HL-60/S4 treated with retinoic acid at 250 ng/mL for 4 days and 3 days (cell line): ENCODE data around the gene HSF2BP.
"Not testable (repeated sequence)": the region's sequence is repeated elsewhere in the genome, so short reads cannot be mapped to it uniquely, and the experiment has no call there.

ENCODE experiments used
- in situ Hi-C: fragments of 300-500 bp; cut with MboI; formaldehyde crosslinking; loops from 2 replicates; pipeline ENCODE4 v1.7.0; 2022; ENCODE audit warnings: low sequenced_read_pairs

The HSF2BP gene

DNA sequence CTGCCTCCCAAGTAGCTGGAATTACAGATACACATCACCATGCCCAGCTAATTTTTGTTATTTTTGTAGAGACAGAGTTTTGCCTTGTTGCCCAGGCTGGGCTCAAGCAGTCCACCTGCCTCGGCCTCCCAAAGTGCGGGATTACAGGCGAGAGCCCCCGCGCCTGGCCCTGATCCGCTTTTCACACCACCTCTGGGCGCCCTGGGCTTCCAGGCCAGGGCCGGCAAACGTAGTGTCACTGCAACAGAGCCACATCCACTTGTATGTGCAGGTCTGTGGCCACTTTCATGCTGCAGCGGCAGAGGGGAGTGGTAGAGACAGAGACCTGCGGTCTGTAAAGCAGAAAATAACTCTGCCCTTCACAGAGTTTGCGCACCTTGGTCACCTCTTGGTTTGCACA lies 29.6 kb upstream of the HSF2BP start:
- in situ Hi-C loops: no loop called here

DNA sequence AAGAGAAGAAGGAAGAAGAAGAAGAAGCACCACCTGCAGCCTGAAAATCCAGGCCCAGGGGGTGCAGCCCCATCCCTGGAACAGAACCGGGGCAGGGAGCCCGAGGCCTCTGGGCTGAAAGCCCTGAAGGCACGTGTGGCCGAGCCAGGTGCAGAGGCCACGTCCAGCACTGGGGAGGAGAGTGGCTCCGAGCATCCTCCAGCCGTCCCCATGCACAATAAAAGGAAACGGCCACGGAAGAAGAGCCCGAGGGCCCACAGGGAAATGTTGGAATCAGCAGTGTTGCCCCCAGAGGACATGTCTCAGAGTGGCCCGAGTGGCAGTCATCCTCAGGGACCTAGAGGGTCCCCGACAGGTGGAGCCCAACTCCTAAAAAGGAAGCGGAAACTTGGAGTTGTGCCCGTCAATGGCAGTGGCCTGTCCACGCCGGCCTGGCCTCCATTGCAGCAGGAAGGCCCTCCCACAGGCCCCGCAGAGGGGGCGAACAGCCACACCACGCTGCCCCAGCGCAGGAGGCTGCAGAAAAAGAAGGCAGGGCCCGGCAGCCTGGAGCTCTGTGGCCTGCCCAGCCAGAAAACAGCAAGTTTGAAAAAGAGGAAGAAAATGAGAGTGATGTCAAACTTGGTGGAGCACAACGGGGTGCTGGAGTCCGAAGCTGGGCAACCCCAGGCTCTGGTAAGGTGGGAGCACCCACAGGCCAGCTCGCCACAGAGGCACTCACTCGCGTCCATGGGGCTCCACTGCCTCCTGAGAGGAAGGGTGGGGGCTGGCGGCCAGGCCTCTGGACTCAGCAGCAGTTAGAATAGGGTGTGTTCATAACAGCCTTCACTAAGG lies 28.5 kb upstream of the HSF2BP start:
- in situ Hi-C loops: no loop called here

DNA sequence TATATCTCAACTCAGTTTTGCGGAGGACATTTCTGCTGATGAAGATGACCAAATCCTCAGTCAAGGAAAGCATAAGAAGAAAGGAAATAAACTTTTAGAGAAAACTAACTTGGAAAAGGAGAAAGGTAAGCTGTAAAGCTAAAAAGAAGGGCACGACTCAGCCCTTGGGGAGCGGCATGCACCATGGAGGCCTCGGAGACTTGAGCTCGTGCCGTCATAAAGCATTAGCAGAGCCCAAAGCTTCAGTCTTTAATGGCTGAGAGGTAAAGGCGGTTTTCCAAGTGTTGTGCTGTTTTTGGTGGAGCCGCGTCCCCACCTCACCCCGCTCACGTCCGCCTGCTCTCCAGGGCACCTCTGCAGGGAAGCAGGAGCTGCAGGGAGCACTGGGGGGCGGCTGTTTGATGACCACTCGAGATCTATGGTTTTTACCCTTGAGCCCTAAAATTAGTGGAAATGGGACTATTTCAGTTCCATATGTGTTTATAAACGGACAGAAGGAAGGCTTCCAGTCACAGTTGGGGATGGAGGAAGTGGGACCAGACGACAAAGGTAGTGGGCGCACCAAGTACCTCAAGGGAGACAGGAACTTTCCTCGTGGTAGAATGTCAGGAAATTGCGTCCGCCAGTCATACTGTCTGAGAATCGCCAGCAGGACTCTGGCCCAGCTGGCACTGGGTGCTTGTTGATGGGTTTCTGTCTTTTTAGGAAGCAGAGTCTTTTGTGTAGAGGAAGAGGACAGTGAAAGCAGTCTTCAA lies 27.7 kb upstream of the HSF2BP start:
- in situ Hi-C loops: no loop called here

DNA sequence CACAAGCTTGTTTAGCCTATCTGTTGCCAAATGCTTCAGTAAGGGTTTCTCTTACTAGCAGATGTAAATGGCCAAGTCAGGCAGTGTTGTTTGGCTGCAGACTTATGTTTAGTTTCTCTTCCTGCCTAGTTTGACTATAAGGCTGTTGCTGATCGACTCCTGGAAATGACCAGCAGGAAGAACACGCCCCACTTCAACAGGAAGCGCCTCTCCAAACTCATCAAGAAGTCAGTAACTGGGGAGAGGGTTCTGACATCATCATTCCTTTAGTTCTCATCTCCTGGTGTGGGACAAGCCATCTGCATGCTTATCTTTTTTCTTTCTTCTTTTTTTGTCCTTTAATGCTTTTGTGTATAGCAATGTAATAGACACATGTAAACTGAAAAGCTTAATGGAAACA lies 25.1 kb upstream of the HSF2BP start:
- in situ Hi-C loops: no loop called here

DNA sequence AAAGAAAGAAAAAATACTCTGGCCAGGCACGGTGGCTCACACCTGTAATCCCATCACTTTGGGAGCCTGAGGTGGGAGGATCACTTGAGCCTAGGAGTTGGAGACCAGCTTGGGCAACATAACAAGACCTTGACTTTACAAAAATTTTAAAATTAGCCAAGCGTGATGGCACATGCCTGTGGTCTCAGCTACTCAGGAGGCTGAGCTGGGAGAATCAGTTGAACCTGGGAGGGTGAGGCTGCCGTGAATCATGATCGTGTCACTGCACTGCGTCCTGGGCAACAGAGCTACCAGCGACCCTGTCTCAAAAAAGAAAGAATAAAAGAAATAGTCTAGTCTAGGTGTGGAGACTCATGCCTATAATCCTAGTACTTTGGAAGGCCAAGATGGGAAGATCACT lies 22.4 kb upstream of the HSF2BP start:
- in situ Hi-C loops: no loop called here

DNA sequence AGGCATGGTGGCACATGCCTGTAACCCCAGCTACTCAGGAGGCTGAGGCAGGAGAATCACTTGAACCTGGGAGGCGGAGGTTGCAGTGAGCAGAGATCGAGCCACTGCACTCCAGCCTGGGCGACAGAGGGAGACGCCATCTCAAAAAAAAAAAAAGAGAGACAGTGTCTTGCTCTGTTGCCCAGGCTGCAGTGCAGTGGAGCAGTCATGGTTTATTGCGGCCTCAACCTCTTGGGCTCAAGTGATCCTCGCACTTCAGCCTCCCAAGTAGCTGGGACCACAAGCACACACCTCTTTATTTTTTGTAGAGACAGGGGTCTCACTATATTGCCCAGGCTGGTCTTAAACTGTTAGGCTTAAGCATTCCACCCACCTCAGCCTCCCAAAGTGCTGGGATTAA lies 21.1 kb upstream of the HSF2BP start:
- in situ Hi-C loops: not testable (repeated sequence)

DNA sequence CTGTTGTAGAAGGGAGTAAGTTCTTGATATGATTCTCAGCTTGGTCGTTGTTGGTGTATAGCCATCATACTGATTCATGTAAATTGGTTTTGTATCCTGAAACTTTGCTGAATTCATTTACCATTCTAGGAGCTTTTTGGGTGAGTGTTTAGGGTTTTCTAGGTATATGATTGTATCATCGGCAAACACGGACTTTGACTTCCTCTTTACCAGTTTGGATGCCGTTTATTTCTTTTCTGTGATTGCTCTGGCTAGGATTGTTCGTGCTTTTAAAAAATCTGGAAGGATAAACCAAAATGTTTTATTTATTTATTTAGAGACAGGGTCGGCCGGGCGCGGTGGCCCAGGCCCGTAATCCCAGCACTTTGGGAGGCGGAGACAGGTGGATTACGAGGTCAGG lies 20.7 kb upstream of the HSF2BP start:
- in situ Hi-C loops: no loop called here

DNA sequence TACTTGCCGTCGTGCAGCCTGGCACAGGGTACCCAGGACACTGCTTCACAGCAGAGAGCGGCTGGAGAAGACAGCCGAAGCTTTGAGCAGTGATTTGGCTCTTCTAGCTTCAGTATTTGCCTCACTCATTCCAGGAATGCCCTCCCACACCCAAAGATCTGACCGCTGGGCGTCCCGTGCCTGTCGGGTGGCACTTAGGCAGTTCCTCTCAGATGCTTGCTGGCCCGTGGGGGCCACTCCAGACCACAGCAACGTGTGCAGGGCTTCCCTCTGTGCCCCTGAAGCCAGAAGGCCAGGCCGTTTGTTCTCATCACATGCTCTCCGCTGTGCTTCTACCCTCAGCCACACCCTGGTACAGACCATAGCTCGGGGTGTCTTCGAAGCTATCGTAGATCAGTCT lies 17.1 kb upstream of the HSF2BP start:
- in situ Hi-C loops: no loop called here

DNA sequence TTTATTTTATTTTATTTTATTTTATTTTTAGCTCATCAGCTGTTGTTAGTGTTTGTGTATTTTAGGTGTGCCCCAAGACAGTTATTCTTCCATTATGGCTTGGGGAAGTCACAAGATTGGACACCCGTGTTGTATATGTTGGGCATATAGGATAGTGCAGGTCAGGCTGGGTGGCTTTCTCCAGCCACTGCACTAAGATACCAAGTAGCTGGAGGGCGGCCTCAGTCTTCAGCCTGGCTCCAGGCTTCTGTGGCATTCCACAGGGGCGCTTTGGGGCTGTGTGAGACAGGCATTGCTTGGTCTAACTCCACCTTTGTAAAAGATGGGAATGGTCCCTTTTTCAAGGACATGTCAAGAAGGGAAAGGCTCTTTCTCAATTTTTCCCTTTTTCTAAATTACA lies 16.6 kb upstream of the HSF2BP start:
- in situ Hi-C loops: no loop called here

DNA sequence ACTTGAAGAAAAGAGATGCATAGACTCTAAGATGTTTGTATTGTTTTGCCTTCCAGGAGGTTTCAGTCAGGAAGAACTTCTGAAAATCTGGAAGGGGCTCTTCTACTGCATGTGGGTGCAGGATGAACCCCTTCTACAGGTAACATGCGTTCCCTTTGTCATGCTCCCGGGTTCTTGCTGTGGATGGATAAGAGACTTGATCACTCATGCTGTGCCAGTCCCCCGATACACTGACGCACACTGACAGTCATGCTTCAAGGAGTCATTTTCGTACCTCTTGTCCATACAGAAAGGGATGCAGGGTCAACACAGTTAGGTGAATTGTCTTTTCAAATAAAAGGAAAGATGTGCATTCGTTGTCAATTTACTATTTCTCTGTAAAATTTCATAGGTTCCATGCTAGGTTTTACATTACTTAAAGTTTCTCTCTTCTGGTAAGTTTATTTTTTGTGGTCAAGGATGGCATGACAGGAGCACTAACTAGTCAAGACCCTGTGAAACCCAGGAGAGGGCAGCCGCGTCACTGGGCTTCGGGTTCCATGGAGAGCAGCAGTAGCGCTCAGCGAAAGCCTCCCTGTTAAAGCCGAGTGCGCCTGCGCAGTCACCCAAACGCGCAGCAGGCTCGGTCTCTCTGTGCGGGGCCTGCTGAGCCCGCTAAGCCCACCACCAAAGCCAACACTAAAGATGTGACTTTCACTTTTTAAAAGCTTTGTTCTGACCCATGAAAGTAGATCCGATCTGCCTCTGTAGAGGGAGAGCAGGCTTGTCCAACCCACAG lies 10.7 kb upstream of the HSF2BP start:
- in situ Hi-C loops: loop anchor here (5.0 kb wide), 1 partner anchor 37 kb away; no protein-coding TSS in a partner anchor

DNA sequence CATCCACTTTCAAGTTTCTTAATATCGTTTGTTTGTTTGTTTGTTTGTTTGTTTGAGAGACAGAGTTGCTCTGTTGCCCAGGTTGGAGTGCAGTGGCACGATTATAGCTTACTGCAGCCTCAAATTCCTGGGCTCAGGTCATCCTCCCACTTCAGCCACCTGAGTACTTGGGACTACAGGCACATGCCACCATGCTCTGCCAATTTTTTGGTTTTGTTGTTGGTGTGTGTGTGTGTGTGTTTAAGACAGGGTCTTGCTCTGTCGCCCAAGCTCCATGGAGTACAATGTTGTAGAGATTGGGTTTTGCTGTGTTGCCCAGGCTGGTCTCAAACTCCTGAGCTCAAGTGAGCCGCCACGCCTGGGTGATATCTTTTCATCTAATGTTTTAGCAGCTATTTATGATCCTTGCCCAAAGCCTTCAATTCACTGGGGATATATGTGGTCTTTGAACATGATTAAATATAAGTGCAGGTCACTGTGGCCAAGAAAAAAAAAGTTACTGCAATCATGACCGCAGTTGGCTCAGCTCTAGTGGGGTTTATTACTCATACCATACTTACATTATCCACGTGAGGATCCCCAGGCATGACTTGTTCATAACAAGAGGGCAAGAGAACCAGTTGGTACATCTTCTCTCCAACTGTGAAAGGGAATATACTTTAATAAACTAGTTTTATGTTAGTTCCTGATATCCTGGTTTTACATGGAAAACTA lies 8.1 kb upstream of the HSF2BP start:
- in situ Hi-C loops: loop anchor here (5.0 kb wide), 1 partner anchor 40 kb away; no protein-coding TSS in a partner anchor

DNA sequence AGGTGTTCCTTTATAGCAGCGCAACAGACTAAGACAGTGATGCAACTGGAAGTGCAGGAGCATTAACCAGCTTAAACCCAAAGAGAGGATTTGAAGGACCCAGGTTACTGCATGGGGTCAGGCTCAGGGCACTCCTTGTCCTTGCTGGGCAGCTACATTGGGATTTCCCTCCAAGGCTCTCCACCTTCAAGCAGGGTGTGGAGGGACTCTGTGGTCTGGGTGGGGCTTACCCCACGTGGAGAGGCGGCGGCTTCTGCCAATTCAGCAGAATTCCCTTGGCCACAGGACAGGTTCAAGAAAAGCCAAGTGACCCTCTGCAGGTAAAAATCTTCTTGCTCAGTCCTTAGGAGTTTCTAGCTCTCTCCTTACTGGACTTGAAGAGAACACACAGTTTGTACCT lies 6.6 kb upstream of the HSF2BP start:
- in situ Hi-C loops: loop anchor here (5.0 kb wide), 1 partner anchor 41 kb away; no protein-coding TSS in a partner anchor

DNA sequence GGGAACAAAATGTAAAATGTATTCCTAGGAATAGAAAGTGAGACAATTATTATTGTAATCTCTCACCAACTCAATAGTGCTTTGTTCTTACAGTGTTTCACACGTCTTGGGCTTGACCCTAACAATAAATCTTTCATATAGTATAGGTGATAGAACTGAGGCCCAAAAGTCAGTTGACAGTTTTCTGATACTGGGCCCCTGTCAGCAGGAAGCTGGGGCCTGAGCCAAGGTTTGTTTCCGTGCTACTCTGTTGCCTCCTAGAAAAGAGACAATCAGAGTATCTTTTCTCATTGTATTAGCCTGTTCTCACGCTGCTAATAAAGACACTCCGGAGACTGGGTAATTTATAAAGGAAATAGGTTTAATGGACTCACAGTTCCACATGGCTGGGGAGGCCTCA lies 5.1 kb upstream of the HSF2BP start:
- in situ Hi-C loops: no loop called here

DNA sequence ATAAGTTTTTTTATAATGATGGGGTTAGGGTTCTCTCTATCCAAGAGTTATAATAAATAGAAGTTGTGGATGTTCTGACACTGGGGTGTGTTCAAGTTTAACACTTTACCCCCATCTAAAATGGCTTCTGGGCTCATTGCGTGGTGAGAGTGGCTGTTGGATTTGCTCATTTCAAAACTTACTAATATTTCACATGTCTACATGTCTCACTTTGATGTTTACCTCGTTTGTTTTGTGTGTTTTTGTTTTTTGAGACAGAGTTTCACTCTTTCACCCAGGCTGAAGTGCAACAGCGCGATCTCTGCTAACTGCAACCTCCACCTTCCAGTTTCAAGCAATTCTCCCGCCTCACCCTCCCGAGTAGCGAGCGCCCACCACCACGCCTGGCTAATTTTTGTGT lies 3.7 kb upstream of the HSF2BP start:
- in situ Hi-C loops: no loop called here

DNA sequence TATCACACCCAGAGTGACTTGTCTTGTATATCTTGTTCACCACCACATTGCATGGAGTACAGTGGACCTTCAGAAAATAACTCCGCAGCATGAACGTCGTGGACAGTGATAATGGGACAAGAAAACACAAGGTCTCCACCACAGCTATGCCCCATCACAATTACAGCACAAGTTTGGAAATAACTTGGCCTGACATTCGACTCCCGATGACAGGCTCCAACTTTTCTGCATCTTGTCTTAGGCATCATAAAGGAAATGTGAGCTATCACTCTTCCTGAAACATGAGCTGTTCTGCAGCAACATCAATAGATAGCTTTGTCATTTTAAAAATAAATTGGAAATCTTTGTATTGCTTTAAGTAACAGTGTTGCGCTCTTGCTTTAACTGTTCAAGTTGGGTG lies 3.0 kb upstream of the HSF2BP start:
- in situ Hi-C loops: no loop called here

DNA sequence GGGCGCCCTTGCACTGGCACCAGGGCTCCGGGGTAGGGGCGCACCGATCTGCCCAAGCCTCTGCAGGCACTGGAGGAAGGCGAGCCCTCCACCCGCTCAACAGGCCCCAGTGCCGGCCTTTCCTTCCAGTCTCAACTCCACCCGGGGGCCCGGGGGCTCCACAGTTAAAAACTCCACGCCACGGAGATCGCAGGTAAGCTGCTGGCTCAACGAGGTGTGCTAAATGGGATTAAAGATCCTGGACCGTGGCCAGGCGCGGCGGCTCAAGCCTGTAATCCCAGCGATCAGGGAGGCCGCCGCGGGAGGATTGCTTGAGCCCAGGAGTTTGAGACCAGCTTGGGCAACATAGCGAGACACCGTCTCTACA lies 536 bp downstream of the HSF2BP start:
- in situ Hi-C loops: no loop called here

DNA sequence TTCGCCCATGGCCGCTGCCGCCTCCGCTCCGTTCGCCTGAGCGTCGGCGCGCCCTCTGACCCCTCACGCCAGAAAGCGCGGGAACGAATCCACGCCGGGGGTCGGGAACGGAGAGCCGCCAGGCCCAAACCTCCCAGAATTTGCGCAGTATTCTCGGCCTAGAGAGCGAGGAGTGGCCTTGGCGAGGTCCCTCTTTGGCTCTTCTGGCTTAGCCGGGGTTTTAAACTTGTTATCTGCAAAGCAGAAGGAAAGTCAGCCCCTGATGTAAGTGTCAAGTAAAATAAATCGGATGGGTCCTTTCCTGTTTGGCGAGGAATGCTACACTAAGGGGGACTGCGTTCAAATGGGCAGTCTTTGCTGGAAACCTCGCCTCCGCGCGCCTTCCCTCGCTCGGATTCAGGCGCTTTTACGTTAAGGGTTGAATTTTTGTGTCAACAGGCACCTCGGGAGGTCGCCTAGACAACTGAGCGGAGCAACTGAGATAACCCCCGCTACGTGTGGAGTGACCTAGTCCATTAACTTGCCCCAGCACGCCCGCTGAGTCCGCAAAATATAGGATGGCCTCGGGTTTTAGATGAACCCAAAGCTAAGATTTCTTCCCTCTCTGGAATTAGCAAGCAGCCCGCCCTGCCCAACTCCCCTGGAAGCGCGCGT lies 1.1 kb downstream of the HSF2BP start:
- in situ Hi-C loops: no loop called here

DNA sequence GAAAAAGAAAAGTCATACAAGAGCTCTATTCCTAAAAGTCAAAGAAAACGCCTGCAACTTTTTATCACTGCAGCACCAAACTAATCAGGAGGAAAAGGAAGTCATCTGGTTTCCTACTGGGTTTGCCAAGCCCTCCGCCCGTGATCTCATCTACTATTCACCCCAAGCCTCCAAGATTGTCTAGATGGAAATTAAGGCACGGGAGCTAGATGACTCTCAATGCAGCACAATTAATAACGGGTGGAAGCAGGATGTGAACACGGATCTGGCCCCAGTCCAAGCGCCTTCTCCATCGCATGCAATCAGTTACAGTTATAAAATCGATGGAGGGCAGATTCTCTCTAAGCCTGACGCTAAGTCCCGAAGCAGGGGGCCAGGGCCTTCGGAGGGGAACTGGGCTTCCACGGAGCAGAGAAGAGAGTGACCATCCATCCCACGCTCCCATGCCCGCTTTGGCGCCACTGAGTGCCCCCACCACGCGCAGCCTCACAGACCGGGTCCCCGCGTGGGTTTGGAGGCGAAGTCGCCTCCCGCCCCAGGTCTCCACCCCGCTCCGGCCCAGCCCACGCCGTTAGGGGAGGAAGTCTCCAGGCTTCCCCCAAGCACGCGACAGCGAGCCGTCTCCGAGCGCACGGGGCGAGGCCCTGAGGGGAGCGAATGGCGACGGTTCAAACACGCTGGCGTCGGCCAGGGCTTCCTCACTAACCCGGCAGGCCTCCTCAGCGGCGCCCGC lies 1.8 kb downstream of the HSF2BP start:
- in situ Hi-C loops: no loop called here

DNA sequence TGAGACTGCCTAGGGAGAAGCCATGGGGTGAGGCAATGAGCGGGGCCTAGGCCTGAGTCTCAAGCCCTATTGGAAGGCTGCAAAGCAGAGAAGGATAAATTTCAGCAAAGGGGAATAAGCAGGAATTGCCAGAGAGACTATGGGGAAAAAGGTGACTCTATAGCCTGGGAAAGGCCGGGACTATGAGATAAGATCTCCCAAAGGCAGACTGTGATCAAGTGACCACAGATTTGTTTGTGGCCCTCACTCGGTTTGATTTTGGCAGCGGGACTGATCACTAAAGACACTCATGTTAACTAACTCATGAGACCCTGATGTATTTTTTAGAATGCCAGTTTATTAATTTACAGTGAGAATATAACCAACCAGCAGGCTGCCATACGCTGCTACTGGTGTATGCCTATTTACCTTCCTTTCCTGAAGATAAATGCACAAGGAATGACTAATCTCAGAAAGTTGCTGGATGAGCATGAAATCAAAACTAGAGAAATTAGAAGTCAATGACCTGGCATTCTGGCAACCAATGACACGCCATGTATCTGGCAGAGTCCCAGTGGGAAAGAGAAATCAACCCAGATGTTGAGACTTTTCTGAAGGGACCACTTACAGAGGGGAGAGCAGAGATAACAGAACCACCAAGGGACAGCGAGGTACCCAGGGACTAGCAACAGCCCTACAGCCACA lies 4.3 kb downstream of the HSF2BP start:
- in situ Hi-C loops: no loop called here
